D721Med (cell line): ENCODE measurements around the gene ZNF776.

Experiments
- DNase-seq: peaks from one replicate; pipeline ENCODE4 v3.0.0; 2011; ENCODE audit warnings: low spot score; ENCODE audit not compliant: insufficient read length
- FAIRE-seq: peaks from 2 replicates; lab custom pipeline; 2011; peaks lifted over from hg19 to GRCh38; lab: Jason Lieb, UNC
- CTCF ChIP-seq: IDR thresholded peaks from 2 replicates; pipeline ENCODE4 v1.5.1; 2012; ENCODE audit warnings: mild to moderate bottlenecking, control low read depth; ENCODE audit not compliant: insufficient read depth; ENCODE audit errors: missing control alignments

ZNF776 gene

GRCh38 chr19:57746580-57747471 lies at the start of gene ZNF776:
ZNF776 (plus strand) TSS chr19:57746815; CDS start chr19:57747059, 244 bp downstream.
- TF ChIP-seq CTCF, result no peak
- FAIRE-seq (peak; percentile 89), DNase-seq (peak; percentile 90)

- FAIRE-seq, result no peak
- no peak for DNase-seq
- no peak for TF ChIP-seq CTCF
Measured at GRCh38 chr19:57701625-57702024, 45.0 kb upstream of the ZNF776 start.

- FAIRE-seq (no peak), DNase-seq (no peak)
- TF ChIP-seq CTCF, result no peak
Measured at GRCh38 chr19:57706346-57706745, 40.3 kb upstream of the ZNF776 start.

- TF ChIP-seq CTCF, result no peak
- FAIRE-seq (no peak), DNase-seq (no peak)
Measured at GRCh38 chr19:57708641-57709361, 37.8 kb upstream of the ZNF776 start, which contains the start of gene ZNF154. ZNF154 (minus strand) TSS chr19:57709204; CDS start chr19:57708971, 233 bp downstream.

- FAIRE-seq, result no peak
- no peak for DNase-seq
Measured at GRCh38 chr19:57709616-57710015, 37.0 kb upstream of the ZNF776 start.

GRCh38 chr19:57712222-57712621 lies 34.4 kb upstream of the ZNF776 start:
- TF ChIP-seq CTCF, result no peak
- FAIRE-seq (no peak), DNase-seq (no peak)

More at GRCh38 chr19:57709616-57710015, 37.0 kb upstream of the ZNF776 start:
- no peak for TF ChIP-seq CTCF
